Posterior vena cava (tissue), 2 donors: ENCODE data around the gene STARD13. TPM values are rescaled to one million over a fixed set of nuclear protein-coding genes. Genes with fewer than 3 reads are reported as not detected.

Experiments
- DNase-seq: peaks from one replicate; pipeline ENCODE4 v3.0.0-alpha.2; 2020; ENCODE audit warnings: low spot score
- intact Hi-C, 2 donors: fragments of 100-400 bp; cut with DNase I; formaldehyde crosslinking; loops; one replicate each; pipeline versions ENCODE4 v1.14.1 to v1.14.2; 2022 to 2023
- total RNA-seq, 2 donors: library from RNA; stranded (reverse); fragmentation: NEBNext Ultra II Directional; extraction: Animal tissue kit (Norgen Biotek cat#: 25700); gene quantifications; one replicate each; pipeline ENCODE4 v1.2.1, GENCODE V29; 2021
- donor health status: DM: yes; HTN: yes; CAD: no.
- donor health status: DM: yes; HTN: yes; CAD: no.

STARD13 gene
- total RNA-seq, 2 donors from 2014 or later: 34.2 to 36.0 TPM

DNA sequence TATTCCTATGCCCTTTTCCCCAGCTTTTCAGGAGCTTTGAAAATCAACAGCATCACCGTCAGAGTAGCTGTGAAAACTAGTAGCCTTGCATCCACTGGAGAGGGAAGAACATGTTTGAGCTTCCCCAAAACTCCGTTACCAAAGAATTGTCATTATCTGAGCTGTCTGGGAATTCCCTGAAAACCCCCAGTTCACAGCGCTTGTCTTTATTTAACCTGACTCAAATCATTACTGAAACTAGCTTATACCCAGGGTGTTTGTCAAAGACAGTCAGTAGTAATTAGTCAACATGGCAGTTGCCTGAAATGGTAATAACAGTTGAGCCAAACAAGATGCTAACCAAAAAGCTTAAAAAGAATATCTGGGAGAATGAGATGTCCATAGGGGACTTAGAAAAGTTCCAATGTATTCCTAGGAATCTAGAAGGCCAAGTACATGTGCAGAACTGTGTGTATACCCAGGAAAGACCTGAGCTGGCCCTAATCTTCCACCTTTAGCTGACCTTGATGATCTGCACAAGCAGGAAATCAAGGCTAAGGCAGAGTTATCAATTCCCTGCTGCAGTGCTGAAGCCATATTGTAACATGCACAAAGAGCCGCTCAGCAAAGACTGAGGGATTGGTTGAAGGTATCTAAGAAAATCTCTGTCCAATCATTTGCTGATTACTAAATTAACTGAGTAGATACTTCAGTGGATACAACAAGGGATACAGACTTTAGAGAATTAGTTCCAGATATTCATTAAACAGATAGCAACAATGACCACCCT lies 138.5 kb downstream of the STARD13 start:
- DNase-seq: no peak
- intact Hi-C loops: no loop called here

DNA sequence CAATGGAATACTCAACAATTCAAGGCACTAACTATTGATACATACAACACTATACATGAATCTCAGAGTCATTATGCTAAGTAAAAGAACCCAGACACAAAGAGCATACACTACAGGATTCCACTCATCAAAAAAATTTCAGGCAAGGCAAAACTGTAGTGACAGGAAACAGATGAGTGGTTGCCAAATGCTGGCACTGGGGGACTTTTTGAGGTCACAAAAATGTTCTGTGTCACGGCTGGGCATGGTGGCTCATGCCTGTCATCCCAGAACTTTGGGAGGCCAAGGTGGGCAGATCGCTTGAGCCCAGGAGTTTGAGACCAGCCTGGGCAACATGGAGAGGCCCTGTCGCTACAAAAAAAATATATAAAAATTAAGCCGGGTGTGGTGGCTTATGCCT lies 139.9 kb downstream of the STARD13 start:
- intact Hi-C loops: no loop called here

DNA sequence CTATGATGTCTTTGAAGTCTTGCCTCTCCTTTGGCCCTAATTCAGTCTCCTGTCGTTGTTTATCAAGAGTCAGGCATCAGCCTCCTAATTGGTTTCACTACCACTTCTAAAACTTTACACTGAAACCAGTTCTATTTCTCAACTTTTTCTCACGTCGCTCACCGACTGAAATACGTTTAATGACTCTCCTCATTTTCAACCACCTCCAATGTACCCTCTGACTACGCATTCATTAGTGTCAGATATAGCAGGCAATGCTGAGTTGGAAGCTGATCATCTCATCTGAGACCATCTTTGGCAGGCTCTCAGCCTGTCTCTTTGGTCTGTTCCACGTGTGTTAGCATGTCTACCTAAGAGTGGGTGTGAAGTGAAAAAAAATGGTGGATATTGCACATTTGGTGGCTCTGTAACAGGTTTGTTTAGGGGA lies 141.2 kb downstream of the STARD13 start:
- DNase-seq: no peak
- intact Hi-C loops: no loop called here

More for the DNA sequence above, 139.9 kb downstream of the STARD13 start:
- no peak for DNase-seq

DNA sequence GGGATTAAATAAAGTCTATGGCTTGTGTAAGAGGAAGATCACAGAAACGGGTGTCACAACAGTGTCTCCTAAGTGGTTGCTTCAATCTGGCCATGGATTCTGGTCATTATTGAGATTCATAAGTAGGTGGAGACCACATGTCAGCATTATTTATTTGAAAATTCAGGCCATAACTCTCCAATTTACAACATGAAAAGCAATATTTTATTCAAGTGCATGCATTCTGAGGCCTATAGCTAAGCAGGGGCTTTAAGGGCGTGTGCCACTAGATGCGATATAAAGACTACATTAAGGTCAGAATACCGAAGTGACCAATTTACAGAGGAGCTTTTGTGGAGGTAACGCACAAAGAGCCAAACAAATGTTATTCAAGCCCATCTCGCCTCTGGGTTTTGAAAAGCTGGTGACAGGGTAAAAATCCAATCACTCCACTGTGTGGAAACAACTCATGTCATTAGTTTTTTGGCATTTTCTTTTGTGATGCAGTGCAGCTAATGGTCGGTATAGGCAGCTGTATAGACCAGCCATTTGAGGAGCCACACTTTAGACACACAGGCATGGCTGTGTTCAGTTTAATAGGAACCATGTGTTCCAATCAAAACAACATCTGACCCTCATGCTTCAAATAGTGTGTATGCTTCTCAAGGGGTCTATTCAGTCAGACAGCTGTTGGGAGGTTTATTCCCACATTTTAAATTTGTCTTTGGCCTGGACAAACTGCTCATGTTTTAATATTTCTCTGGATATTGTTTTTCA lies 145.6 kb downstream of the STARD13 start:
- no peak for DNase-seq
- intact Hi-C loops: no loop called here

DNA sequence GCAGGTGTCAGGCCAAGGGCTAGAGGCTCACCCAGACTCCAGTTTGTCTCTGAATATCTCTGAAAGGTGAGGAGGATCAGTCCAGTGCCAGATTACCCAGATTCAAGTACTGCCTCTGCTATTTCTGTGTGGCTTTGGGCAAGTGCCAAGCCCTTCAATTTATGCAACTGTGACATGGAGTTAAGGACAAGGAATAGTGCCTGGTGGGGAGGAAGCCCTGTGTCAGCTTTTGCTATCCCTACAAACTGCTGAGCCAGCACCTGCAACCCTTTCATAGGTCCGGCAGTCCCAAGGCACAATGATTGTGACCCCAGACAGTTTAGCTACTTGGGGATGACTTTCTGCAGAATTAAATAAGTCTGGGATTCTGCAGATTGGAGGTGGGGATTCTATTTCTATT lies 146.4 kb downstream of the STARD13 start:
- no peak for DNase-seq
- intact Hi-C loops: no loop called here

DNA sequence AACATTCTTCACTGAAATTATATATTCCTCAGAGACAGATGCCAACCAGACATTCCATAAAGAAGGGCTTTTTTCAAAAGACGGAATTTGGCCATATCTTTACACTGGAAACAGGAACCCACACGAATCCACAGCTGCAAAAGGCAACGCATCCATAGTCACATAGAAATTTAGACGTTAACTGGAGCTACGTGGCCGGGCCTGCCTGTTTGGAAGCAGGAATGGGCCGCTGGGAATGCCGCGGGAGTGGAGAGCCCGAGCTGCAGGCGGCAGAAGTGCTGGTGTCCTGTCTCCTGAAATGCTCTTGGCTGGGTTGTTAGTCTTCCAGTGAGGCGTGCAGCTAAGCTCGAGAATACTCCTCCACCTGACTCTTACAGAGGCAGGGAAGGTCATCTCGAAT lies 147.1 kb downstream of the STARD13 start:
- no peak for DNase-seq
- intact Hi-C loops: no loop called here

DNA sequence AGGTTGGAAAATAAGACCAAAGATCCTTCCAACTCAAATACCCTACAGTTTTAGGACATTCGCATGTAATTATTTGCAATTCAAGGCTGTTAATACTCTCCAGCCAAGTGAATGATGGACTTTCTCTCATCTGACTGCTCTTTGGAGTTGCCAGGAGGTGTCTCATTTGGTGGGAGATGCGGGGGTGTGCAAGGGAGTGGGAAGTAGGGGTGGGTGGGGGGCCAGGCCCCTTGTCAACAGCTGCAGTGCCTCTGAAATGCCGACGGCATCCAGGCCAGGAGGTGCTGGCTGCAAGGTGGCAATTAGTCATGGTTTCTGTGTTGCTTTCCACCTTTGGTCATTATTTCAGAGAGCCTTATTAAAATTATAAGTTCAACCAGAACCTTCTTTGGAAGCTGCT lies 147.8 kb downstream of the STARD13 start:
- intact Hi-C loops: no loop called here
- no peak for DNase-seq

DNA sequence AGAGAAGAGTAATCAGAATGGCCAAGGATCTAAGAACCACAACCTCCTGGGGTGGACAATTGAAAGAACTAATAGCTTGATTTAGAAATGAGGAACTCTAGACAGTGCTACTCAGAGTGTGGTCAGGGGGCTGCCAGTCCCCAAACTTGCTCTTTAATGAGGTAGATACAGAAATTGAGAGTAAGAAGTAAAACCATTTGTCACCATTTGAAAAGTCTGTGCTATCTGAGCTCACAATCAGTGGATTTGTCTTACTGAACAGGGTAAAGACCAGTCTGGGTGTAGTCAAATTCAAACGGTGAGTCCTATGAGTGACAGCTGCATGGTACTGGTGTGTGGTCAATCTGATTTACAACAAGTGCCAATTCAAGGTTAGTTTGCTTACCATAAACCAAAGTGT lies 150.5 kb downstream of the STARD13 start:
- intact Hi-C loops: no loop called here
- no peak for DNase-seq

DNA sequence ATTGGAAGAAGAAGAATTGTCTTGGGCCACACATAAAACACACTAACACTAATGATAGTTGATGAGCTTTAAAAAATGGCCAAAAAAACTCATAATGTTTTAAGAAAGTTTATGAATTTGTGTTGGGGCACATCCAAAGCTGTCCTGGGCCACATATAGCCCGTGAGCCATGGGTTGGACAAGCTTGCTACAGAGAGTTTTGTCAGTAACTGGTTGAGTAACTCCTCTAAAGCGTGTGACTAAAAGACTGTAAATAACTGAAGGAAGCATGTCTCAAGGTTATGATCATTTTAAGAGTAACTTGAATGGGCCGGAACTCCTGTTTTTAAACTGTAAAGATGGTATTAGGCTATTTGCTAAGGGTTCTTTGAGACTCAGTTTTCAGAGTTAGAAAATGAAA lies 151.3 kb downstream of the STARD13 start:
- no peak for DNase-seq
- intact Hi-C loops: no loop called here

DNA sequence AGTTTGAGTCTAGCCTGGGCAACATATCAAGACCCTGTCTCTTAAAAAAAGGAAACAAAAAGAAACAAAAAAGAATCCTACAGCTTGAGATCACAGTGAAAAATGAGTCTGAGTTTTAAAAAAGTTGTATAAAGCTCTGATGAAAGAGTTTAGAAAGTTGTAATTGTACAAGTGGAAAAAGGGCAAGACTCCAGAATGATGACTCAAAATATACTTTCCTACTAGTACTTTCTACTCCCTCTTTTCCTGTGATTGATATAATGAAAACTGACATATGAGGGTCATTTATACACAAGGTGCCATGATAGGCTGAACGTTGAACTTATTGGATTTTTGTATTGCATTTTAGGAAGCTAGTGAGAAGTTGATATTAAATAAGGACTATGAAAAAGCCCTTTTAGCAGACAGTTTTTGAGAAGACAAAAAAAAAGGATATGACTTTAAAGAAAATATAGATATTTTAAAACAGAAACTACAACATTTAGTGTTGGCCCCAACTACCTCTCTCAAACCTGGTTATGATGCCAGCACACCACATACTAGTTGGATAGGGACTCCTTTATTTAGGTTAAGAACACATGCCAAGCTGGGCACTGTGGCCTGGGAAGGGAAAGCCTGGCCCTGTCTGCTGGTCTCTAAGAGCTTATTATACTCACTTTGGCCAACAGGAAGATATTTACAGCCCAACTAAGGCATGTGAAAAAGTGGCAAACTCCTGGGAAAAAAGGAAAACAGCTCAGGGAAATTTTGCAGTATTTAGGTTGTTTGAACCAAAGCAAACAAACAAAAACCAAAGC lies 152.7 kb downstream of the STARD13 start:
- DNase-seq: no peak
- intact Hi-C loops: no loop called here

DNA sequence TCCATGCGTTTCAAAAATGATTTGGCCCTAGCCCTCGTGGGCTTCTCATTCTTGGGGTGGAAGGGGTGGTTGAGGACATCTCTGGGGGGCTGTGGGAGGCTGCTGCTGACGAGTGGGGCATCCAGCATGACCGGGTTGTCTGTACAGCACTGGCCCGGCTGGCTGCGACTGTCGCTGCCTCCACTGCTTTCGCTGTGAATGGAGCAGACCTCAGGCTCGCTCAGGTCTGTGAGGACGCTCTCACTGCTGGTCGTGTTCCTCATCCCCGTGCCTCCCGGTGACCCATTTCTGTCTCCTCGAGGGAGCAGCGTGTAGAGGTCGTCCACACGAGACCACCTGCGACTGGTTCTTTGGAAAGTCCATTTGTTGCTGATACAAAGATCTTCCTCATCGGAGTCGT lies 155.7 kb downstream of the STARD13 start:
- intact Hi-C loops: no loop called here
- DNase-seq: no peak

DNA sequence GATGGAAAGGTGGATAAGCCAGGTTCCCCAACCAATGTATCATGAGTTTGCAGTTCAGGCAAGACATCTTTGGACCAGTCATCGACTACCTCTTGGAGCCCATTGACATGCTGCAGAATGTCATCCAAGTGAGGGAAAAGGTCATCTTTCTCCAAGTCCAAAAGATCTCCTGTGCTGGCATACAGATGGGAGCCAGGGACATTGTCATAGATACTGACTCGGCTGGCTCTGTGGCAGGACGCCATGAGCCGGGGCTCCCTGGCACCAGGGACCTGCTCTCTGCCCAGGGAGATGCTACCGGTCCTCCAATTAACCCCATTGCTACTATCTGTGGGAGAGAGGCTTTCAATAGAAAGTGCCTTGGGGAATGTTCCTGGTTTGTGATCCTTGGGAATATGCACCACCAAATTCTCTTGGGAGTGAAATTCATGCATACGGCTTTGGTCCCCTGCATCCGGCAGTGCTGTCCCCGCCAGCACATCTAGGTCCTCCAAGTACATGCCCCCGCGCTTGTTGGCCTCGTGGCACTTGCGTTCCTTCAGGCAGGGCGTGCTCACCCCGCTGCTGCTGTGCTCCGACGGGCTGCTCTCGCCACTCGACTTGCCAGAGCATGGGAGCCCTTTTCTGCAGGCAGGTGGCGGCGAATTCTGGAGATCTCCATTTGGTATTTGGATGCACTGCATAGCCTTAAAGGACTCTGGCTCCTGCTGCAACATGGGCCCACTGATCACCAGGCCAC lies 156.3 kb downstream of the STARD13 start:
- intact Hi-C loops: no loop called here
- no peak for DNase-seq

DNA sequence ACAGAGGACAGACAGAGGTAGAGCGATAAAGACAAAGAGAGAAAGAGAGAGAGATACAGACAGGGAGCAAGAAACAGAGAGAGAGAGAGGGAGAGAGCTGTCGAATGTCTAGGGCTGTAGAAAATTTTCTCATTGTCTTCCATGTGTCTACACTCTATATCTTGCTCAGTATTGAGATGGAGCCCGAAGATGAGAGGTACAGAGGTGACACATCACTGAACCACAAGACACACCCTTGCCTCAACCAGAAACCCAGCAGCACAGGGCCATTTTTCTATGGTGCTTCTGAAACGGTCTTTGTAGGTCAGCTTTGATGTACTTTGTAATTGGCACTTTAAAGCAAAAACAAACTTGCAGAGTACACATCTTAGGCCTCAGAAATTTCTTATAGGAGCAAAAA lies 157.4 kb downstream of the STARD13 start:
- intact Hi-C loops: no loop called here
- DNase-seq: no peak

DNA sequence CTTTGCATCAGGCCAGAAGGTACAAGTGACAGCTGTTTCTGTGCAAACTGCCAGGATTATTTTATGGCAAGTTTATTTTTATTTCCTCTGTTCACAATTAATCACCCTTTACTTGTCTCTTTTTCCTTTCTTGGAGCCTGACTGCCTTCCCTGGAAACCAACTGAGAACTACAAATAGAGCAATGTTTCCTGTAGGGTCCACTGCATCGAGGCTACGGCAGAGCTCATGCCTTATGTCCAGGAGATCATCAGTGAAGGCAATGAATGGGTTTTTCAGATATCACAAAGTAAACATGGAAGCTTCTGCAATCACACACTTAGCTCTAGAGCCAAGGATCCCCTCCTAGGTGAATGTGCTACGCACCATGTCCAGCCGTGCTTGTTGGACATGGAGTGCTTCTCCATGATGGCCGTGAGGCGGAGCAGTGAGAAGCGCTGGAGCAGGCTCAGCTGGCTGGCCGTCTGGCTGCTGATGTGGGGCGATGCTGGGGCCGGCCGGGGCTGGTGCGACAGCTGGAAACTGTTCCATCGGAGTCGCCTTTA lies 158.5 kb downstream of the STARD13 start:
- intact Hi-C loops: no loop called here
- no peak for DNase-seq

DNA sequence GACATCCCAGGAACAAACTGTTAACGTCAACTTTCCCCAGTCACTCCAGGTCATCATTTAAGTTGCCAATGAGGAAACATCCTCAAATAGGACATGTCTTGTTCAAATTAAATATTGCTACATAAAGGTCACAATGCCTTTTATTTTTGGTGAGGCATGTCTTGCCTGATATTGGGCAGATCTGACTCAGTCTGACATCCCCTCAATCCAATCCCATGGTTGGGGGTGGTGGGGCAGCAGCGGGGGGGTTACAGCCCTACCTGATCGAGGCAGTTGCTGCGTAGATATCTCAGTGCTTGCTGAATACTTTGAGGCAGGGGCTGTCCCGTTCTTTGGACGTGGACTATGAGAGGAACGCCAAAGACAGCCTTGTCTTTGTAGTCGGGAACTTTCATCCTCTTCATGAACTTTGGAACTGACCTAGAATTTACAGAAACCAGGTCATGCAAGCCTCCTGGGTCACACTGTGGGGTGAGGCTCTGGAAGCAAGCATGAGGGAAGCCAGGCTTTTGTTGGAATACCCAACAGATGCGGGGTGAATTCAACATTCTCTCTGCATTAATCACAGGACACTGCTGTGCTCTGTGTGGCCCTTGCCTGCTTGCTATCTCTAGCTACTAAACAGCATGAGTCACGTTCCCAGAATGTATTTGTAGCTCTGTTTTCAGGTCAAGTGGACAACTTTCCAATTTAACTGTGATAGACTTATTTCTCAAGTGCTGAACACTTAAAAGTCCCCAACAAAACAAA lies 159.6 kb downstream of the STARD13 start:
- no peak for DNase-seq
- intact Hi-C loops: no loop called here

DNA sequence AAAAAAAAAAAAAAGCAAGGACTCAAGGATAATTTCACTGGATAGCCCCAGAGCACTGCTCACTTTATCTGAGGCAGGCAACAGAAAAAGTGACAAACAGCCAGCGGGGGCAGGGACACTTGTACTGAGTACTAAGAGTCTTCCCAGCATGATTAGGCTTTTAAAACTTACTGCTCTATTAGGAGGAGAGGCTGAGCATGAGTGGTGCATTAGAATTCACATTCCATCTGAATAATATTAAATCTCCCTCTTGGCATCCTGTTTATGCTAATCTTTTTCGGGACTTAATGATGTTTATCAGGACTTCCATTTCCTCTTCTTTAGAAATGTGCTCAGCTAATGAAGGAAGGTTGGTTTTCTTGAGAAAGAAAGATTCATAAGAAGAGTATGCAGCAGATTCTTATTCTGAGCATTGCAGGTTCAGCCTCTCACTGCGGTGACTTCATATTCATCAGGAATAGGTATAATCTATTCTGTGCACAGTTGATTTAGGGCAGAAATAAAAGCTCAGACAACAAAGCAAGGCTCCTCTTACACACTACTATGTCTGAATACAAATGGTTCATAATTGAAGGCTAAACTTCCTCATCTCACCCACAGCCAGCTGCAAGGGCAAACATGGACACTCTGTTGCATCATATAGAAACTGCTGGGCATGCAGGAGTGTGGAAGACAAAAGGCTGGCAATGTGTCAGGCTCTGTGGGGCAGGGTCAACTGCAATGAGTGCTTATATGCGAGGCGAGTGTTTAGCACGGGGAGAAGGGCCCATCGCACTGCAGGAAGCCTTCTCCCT lies 162.3 kb downstream of the STARD13 start:
- no peak for DNase-seq
- intact Hi-C loops: loop anchor here in 1 of 2 donors (5.0 kb wide), 1 partner anchor 876 kb away; no protein-coding TSS in a partner anchor

DNA sequence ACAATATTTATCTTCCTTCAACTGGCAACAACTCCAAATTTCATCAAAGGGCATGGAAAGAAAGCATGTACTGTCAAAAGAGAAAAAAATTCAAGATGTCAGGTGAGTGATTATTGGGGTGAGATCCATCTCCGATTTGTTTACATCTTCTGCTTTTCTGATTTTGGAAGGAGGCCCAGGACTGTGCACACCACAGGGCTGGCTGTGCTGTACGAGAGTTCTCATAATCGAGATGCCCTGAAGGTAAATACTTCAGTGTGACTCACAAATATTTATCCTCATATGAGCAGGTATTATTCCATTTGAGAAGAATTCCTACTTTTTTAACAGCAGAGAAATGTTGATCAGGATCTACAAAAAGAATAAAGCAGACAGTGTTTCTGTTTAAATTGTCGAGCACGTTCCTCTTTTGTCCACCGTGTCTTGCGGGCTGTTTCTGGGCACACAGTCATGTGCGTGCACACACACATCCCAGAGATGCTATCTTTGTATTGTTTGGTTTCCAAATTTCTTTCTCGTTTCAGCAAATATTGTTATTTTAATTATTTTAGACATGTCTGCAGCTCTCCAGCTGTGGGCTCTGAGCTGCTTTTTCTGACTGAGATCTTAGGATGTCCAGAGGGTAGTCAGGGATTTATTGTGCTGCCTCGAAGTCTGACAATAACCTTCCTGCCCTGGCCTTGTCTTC lies 165.6 kb downstream of the STARD13 start:
- intact Hi-C loops: loop anchor here in 1 of 2 donors (5.0 kb wide), 1 partner anchor 873 kb away; no protein-coding TSS in a partner anchor
- no peak for DNase-seq
